ENCODE data around the gene STK32A. TPM values are rescaled to one million over a fixed set of nuclear protein-coding genes. Genes with fewer than 3 reads are reported as not detected.

The STK32A gene
- total and polyA plus RNA-seq, 9 of the 15 experiments (the other 6 are each of a cell fraction or from before 2014, with no cell fraction given), result not detected

GRCh38 chr5:147417135-147417813, 182.4 kb downstream of the STK32A start:
- in situ Hi-C loops (cut with MboI), result no loop called here
- ATAC-seq, result no peak
- 3% methylated on average over 5 of the region's 5 CpGs for WGBS (ENCODE audit: insufficient coverage, low coverage, missing lambda C conversion rate)
- no TSS peak for BruUV-seq (replicated peaks)
- H3K27me3 ChIP-seq (ENCODE audit: control insufficient read depth in 2 of 2, insufficient read depth in 2 of 2, low read length in 2 of 2), result no peaks in the 10 kb centered on the region
- no peaks in the 10 kb centered on the region for H3K79me2 ChIP-seq (ENCODE audit: control insufficient read depth, insufficient read depth, low read length)
- TF ChIP-seq ZNF134 (CRISPR knock-in tag; conservative IDR thresholded peaks at IDR 0.05), result no peak
- POLR2A ChIA-PET, result interaction anchor here (0.8 kb wide), 1 partner anchor 48 kb away, joined by 3 read pairs; no protein-coding TSS in a partner anchor
- DNase-seq (ENCODE audit: extremely low read depth in 1 of 4, low spot score in 3 of 4), result no peak
- no peak for FAIRE-seq
- H3K4me3 ChIP-seq, result no peak overlapping the region
- no peaks in the 10 kb centered on the region for H4K20me1 ChIP-seq (replicated peaks; ENCODE audit: control insufficient read depth, insufficient read depth, low read length)
- intact Hi-C loops (cut with micrococcal nuclease), result no loop called here
- no peak overlapping the region for H3K9ac ChIP-seq (ENCODE audit: insufficient read depth in 1 of 2, low read depth in 2 of 2, low read length in 2 of 2)
- no peaks in the 10 kb centered on the region for H3K36me3 ChIP-seq (ENCODE audit: control insufficient read depth, insufficient read depth, low read length)
- no peak overlapping the region for H3K27ac ChIP-seq (ENCODE audit: extremely low read depth, low read depth, low read length)
- no peaks in the 10 kb centered on the region for H3K9me1 ChIP-seq (ENCODE audit: control insufficient read depth, insufficient read depth, low read length)
- no peaks in the 10 kb centered on the region for H3K9me3 ChIP-seq (replicated peaks; ENCODE audit: control insufficient read depth, insufficient read depth, low read depth, low read length)
- CTCF ChIA-PET (ENCODE audit: low intra/inter-chr PET ratio), result no interaction called here
- H3K4me1 ChIP-seq (replicated peaks in 1 of 2; ENCODE audit: control insufficient read depth in 2 of 2, insufficient read depth in 2 of 2, low read length in 2 of 2), result no peaks in the 10 kb centered on the region
- no peak overlapping the region for H2AFZ ChIP-seq (ENCODE audit: low read depth, low read length)
- no peak overlapping the region for H3K4me2 ChIP-seq (ENCODE audit: insufficient read depth, low read length)

GRCh38 chr5:147418613-147419012, 183.8 kb downstream of the STK32A start:
- H4K20me1 ChIP-seq (replicated peaks; ENCODE audit: control insufficient read depth, insufficient read depth, low read length), result no peaks in the 10 kb centered on the region
- H3K9me3 ChIP-seq (replicated peaks; ENCODE audit: control insufficient read depth, insufficient read depth, low read depth, low read length), result no peaks in the 10 kb centered on the region
- H3K27ac ChIP-seq (ENCODE audit: extremely low read depth, low read depth, low read length), result no peak overlapping the region
- WGBS (ENCODE audit: insufficient coverage, low coverage, missing lambda C conversion rate), result 0% methylated on average over 2 of the region's 2 CpGs
- H3K4me1 ChIP-seq (replicated peaks in 1 of 2; ENCODE audit: control insufficient read depth in 2 of 2, insufficient read depth in 2 of 2, low read length in 2 of 2), result no peaks in the 10 kb centered on the region
- H3K4me2 ChIP-seq (ENCODE audit: insufficient read depth, low read length), result no peak overlapping the region
- intact Hi-C loops (cut with micrococcal nuclease) (no loop called here), in situ Hi-C loops (cut with MboI) (no loop called here)
- POLR2A ChIA-PET, result no interaction called here
- CTCF ChIA-PET (ENCODE audit: low intra/inter-chr PET ratio), result no interaction called here
- no peak for DNase-seq (ENCODE audit: extremely low read depth in 1 of 4, low spot score in 3 of 4)
- BruUV-seq (replicated peaks), result no TSS peak
- no peak for FAIRE-seq
- no peaks in the 10 kb centered on the region for H3K9me1 ChIP-seq (ENCODE audit: control insufficient read depth, insufficient read depth, low read length)
- ATAC-seq, result no peak
- H3K27me3 ChIP-seq (ENCODE audit: control insufficient read depth in 2 of 2, insufficient read depth in 2 of 2, low read length in 2 of 2), result no peaks in the 10 kb centered on the region
- no peak overlapping the region for H2AFZ ChIP-seq (ENCODE audit: low read depth, low read length)
- no peak overlapping the region for H3K9ac ChIP-seq (ENCODE audit: insufficient read depth in 1 of 2, low read depth in 2 of 2, low read length in 2 of 2)
- H3K4me3 ChIP-seq, result no peak overlapping the region
- H3K36me3 ChIP-seq (ENCODE audit: control insufficient read depth, insufficient read depth, low read length), result no peaks in the 10 kb centered on the region
- no peaks in the 10 kb centered on the region for H3K79me2 ChIP-seq (ENCODE audit: control insufficient read depth, insufficient read depth, low read length)
- TF ChIP-seq, protein P1, sequence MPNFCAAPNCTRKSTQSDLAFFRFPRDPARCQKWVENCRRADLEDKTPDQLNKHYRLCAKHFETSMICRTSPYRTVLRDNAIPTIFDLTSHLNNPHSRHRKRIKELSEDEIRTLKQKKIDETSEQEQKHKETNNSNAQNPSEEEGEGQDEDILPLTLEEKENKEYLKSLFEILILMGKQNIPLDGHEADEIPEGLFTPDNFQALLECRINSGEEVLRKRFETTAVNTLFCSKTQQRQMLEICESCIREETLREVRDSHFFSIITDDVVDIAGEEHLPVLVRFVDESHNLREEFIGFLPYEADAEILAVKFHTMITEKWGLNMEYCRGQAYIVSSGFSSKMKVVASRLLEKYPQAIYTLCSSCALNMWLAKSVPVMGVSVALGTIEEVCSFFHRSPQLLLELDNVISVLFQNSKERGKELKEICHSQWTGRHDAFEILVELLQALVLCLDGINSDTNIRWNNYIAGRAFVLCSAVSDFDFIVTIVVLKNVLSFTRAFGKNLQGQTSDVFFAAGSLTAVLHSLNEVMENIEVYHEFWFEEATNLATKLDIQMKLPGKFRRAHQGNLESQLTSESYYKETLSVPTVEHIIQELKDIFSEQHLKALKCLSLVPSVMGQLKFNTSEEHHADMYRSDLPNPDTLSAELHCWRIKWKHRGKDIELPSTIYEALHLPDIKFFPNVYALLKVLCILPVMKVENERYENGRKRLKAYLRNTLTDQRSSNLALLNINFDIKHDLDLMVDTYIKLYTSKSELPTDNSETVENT (CRISPR knock-in tag; IDR thresholded peaks at IDR 0.05), result no peak
- TF ChIP-seq ZSCAN29 (IDR thresholded peaks at IDR 0.05) (no peak), ZBTB7A (IDR thresholded peaks at IDR 0.05; ENCODE audit: borderline replicate concordance, control insufficient read depth, low read depth, low read length) (no peak), ZNF140 (CRISPR knock-in tag; IDR thresholded peaks at IDR 0.05) (no peak), BCOR (IDR thresholded peaks at IDR 0.05) (no peak), ZKSCAN3 (CRISPR knock-in tag; IDR thresholded peaks at IDR 0.05) (no peak), ZC3H8 (IDR thresholded peaks at IDR 0.05) (no peak), XRCC3 (IDR thresholded peaks at IDR 0.05) (no peak), KHSRP (IDR thresholded peaks at IDR 0.05) (no peak)
- TF ChIP-seq, protein P2, sequence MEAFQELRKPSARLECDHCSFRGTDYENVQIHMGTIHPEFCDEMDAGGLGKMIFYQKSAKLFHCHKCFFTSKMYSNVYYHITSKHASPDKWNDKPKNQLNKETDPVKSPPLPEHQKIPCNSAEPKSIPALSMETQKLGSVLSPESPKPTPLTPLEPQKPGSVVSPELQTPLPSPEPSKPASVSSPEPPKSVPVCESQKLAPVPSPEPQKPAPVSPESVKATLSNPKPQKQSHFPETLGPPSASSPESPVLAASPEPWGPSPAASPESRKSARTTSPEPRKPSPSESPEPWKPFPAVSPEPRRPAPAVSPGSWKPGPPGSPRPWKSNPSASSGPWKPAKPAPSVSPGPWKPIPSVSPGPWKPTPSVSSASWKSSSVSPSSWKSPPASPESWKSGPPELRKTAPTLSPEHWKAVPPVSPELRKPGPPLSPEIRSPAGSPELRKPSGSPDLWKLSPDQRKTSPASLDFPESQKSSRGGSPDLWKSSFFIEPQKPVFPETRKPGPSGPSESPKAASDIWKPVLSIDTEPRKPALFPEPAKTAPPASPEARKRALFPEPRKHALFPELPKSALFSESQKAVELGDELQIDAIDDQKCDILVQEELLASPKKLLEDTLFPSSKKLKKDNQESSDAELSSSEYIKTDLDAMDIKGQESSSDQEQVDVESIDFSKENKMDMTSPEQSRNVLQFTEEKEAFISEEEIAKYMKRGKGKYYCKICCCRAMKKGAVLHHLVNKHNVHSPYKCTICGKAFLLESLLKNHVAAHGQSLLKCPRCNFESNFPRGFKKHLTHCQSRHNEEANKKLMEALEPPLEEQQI (IDR thresholded peaks at IDR 0.05), result no peak
